HG03565 (cell line): ENCODE results near the gene ADGRL4.
A peak's percentile ranks its signal among the peaks of the same experiment; 100 is the strongest.
"Not testable (repeated sequence)": the region's sequence is repeated elsewhere in the genome, so short reads cannot be mapped to it uniquely, and the experiment has no call there.

Experiments used
- ATAC-seq: cut with Tn5 transposase; IDR thresholded peaks from one replicate; pipeline ENCODE4 v1.9.1; 2021; ENCODE audit warnings: mild to moderate bottlenecking, moderate library complexity; ENCODE audit not compliant: unreplicated experiment

The ADGRL4 gene

DNA sequence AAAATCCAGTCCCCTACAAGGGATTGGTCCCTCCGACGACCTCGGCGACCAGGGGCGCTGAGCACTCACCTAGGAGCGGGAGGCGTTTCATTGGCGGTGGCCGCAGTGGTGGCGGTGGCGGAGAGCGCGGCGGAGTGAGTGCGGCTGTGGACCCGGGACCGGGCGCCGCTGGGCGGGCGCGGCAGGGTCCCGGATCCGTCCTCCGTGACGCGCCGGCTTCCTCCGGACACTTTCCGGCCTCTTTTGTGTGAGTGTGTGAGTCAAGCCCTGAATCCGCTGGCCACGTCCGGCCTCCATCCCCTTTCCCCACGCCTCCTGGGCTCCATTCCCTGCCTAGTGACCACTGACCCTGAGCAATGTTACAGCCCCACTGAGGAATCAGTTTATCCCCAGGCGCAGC, at the start of gene ADGRL4:
ADGRL4 (minus strand) TSS at position 167 of the 400 bp plus-strand sequence; CDS start at position 91, 76 bp downstream.
- ATAC-seq = no peak

DNA sequence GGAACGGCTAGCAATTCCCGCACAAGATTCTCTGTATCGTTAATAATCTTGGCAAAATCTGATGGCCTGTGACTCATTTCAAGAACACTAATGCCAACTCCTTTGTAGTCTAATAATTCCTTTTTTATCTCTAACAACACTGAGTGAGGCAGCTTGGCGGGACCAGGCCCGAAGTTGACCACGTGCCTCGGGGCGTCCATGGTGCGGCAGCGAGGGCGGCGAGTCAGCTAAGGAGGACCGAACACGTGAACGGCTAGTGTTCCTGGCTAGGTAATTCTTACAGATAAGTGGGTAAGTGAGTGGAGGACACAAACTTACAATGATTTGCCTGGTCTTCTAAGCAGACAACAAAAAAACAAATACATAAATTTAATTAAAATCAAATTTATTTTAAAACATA, 49.3 kb upstream of the ADGRL4 start:
- ATAC-seq = no peak

GRCh38 chr1:79052829-79053449, 46.4 kb upstream of the ADGRL4 start:
- ATAC-seq = peak; percentile 99

DNA sequence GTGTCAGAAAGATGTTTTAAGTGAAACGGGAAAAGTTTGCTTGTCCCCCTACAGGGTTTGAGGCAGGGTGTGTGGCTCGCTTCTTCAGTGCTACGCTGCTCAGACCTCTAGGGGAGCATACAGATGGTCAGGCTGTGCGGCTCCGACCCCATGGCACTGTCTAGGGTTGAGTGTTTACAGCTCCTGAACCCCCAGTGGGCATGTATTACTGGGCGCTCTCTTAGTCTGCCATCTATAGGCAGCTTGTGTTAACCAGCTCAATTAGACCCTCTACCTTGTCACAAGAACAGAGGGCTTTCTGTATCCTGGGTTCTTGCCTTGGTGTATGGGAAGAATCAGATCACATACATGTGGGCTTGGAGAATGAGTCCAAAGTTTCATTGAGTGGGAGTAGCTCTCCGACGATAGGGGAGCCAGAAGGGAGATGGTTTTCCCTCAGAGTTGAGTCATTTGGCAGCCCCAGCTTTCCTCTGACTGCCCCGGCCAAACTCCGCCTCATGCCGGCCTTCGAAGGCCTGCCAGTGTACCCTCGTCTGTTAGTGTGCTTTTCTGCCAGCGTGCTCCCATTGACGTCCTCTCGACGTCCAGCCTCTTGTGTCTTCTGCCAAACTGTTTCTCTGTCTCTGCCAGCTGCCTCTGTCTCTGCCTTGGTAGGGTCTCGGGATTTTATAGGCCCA, 38.6 kb upstream of the ADGRL4 start:
- ATAC-seq = no peak

DNA sequence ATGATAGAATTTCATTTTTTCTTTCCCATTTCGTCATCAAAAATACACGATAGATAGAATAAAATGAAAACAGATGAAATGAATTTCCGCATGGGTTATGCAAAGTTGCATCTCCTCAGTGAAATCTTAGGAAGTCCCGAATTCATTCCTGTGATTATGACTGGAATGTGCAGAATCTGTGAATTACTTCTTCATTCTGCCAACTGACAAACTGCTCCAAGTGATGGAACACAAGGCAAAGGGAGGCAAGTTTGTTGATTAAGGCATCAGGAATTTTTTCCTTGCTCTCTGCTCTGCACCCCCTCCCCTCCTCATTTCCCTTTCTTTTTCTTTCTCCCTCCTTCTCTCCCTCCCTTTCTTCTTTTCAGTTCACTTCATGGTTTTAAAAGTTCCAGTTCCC, 37.0 kb upstream of the ADGRL4 start:
- ATAC-seq = no peak

- no peak for ATAC-seq
These were observed 36.0 kb upstream of the ADGRL4 start for GRCh38 chr1:79042539-79042938.

DNA sequence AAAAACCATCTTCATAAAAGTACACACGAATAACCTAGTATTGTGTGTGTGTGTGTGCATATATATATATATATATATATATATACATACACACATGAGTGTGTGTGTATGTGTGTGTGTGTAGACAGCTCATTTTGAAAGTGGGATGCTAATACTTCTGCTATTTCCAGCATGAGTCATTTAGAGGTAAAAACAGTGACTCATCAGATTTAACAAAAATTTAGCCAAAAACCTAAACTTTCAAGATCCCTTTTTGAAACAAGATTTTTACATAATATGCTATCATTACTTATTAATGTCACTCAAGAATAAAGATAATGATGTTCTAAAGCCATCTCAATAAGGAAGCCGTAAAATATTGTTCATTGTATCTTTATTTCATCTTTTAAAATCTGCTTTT, 35.6 kb upstream of the ADGRL4 start:
- ATAC-seq = peak; percentile 57

DNA sequence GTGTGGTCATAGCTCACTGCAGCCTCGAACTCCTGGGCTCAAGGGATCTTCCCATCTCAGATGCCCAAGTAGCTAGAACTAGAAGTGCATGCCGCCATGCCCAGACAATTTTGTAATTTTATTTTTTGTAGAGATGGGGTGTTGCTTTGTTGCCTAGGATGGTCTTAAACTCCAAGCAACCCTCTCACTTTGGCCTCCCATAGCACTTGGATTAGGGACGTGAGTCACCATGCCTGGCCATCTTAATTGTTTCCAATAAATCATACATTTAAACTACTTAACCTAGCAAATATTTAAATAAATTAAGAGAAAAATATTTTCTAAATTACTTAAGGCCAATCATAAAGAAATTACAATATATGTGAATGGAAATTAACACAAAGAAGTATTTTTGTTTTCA, 35.1 kb upstream of the ADGRL4 start:
- no peak for ATAC-seq

DNA sequence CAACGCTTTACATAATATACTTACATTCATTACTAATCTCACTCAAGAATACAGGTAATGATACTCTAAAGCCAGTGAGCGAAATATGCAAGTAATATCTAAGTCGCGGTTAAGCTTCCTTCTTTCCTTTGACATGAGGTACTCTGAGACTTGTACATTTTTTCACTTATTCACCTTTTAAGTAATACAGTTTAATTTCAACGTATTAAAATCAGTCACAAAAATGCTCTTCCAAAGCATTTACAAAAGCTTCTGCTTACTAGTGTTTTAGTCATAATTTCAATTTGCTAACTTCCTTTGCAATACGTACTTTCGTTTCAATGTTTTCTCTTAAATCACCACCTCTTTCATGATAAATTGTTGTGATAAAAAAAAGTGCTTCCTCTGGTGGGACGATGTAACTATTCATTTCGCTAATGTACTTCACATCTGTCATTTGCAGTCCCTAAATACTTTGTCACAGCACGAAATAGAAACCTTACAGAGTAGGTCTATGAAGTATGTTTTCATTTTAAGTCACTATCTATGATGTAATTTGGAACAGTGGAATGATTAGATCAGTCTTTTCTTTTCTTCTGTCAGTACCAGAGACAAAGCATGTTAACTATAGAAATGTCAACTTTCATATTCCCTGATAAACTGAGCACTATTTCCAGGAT, 34.0 kb upstream of the ADGRL4 start:
- peak; percentile 93 for ATAC-seq

- ATAC-seq = no peak
These were observed 30.6 kb upstream of the ADGRL4 start for GRCh38 chr1:79037085-79037484.

DNA sequence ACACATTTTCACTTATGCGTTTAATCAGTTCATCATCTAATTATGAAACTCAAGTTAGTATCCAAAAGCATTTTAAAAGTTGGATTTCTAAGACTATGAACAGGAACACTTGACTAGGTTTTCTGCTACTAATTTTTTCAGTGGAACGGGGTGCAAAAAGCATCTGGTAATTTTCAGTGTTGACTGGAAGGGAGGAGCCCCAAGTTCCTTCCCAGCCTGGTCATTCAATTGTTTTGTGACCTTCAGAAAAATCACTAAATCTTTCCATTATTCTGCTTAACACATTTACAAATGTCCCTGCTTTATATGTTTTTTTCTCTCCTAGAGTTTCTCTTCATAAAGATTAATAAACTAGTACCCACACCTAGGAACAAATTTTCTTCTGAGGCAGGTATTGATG, 6.0 kb upstream of the ADGRL4 start:
- ATAC-seq = no peak

DNA sequence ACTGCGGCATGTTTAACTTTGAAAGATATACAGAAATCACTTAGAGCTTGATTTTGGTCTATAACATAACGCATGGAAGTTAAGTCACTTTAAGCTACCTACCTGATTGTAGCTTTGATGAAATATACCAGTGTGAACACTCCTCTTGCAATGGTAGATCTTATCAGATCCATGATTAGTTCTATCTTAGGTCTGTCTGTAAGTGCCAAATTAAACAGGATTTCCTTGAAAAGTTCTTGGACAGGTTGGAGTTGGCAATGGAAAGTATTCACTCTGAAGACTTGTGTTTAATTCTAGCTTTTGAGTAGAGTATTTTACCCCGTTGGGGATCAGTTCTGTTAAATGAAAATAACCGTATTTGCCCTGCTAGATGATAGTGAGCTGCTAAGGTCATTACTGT, 4.1 kb upstream of the ADGRL4 start:
- ATAC-seq = no peak

GRCh38 chr1:79005945-79006344, 585 bp downstream of the ADGRL4 start:
- ATAC-seq = no peak

DNA sequence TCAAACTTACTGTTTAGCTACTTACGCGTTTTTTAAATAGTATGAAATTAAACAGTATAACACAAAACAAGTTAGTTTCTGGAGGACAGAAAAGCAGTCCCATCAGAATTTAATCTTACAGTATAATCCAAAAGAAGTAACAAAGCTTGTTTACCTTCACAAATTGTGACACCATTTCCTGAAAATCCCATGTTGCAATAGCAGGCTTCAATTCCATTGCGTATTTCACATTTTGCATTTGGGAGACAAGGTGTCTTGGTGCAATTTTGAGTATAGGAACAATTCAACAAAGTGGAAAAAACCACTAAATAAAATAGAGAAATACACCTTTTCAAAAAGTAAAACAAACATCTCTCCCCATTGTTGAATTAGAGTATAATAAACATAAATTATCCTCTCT, 1.6 kb downstream of the ADGRL4 start:
- no peak for ATAC-seq

GRCh38 chr1:78996791-78997190, 9.7 kb downstream of the ADGRL4 start:
- ATAC-seq = no peak

GRCh38 chr1:78987042-78987441, 19.5 kb downstream of the ADGRL4 start:
- no peak for ATAC-seq

GRCh38 chr1:78980511-78980910, 26.0 kb downstream of the ADGRL4 start:
- no peak for ATAC-seq

- ATAC-seq = no peak
These were observed 33.8 kb downstream of the ADGRL4 start for GRCh38 chr1:78972723-78973122.

GRCh38 chr1:78967091-78967490, 39.4 kb downstream of the ADGRL4 start:
- not testable (repeated sequence) for ATAC-seq

DNA sequence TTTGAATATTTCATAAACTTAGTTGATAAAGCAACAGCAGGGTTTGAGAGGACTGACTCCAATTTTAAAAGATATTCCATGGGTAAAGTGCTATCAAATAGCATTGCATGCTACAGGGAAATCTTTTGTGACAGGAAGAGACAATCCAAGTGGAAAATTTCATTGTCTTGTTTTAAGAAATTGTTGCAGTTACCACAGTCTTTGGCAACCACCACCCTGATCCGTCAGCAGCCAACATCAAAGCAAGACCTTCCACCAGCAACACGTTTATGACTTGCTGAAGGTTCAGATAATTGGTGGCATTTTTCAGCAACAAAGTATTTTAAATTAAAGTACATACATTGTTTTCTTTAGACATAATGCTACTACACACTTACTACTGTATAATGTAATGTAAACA, 47.8 kb downstream of the ADGRL4 start:
- ATAC-seq = no peak

DNA sequence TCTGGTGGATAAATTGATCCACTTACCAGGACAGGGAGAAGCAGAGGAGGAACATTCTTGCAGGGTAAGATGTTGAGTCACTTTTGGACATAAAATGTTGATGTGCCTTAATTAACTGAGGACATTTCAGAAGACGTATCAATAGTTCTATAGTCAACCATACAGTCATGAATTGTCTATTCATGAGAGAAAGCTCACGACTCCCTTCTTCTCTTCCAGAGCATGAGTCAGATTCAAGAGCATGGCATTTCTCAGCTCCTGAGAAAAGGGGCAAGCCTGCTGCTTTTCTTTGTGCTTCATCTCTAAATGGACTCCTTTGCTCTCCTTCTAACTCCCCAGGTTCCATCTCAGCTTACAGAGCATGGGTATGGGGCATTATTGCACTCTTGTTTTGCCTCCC, 55.7 kb downstream of the ADGRL4 start:
- no peak for ATAC-seq

- no peak for ATAC-seq
These were observed 57.3 kb downstream of the ADGRL4 start for GRCh38 chr1:78949227-78949626.
